IMR-90 (cell line): Measurements from ENCODE around the gene CCDC88C. TPM values are rescaled to one million over a fixed set of nuclear protein-coding genes. Genes with fewer than 3 reads are reported as not detected.

Experiments
- ATAC-seq: fragments of 200-7000 bp; cut with Tn5 transposase; 2 replicates; pipeline ENCODE4 v1.9.1; 2020; ENCODE audit warnings: low read depth, mild to moderate bottlenecking, moderate library complexity
- BruUV-seq: library from RNA; stranded (reverse); fragments of 400-500 nt; replicated peaks from 2 replicates; lab custom pipeline; 2021; lab: Mats Ljungman, UMichigan
- CTCF ChIA-PET: fragments of 300-600 bp; formaldehyde crosslinking; extraction: SDS; loops from one replicate; lab custom pipeline; 2021; ENCODE audit warnings: antibody characterized with exemption; lab: Yijun Ruan, JAX
- POLR2A ChIA-PET: fragments of 300-600 bp; sonication (Branson Sonifier 250); formaldehyde crosslinking; loops from one replicate; lab custom pipeline; 2022; ENCODE audit warnings: antibody characterized with exemption; ENCODE audit not compliant: unreplicated experiment; lab: Charles Lee
- DNase-seq: peaks from one replicate; pipeline ENCODE4 v3.0.0; 2013
- H2AFZ ChIP-seq: replicated peaks from 2 replicates; pipeline ENCODE3; 2013; ENCODE audit warnings: low read length, mild to moderate bottlenecking; ENCODE audit not compliant: poor library complexity
- H2AK5ac ChIP-seq: 2 replicates; pipeline ENCODE4 v1.6.1; 2013; ENCODE audit warnings: low read depth, low read length, inconsistent platforms
- H2AK9ac ChIP-seq: replicated peaks from 2 replicates; pipeline ENCODE3; 2013; ENCODE audit warnings: mild to moderate bottlenecking, low read depth, low read length, moderate library complexity; ENCODE audit not compliant: poor library complexity
- H2BK120ac ChIP-seq: 2 replicates; pipeline ENCODE4 v1.6.1; 2013; ENCODE audit warnings: low read depth, low read length, inconsistent platforms
- H2BK15ac ChIP-seq: 3 replicates; pipeline ENCODE4 v1.6.1; 2013; ENCODE audit warnings: low read depth, low read length, inconsistent platforms
- H2BK20ac ChIP-seq: 2 replicates; pipeline ENCODE4 v1.6.1; 2013; ENCODE audit warnings: low read depth, mild to moderate bottlenecking, inconsistent platforms, low read length, moderate library complexity
- H2BK5ac ChIP-seq: 2 replicates; pipeline ENCODE4 v1.6.1; 2013; ENCODE audit warnings: mild to moderate bottlenecking, low read depth, low read length, inconsistent platforms; ENCODE audit not compliant: poor library complexity, severe bottlenecking
- H3K14ac ChIP-seq: replicated peaks from 2 replicates; pipeline ENCODE4 v1.6.1; 2013; ENCODE audit warnings: low read depth, low read length, inconsistent platforms
- H3K18ac ChIP-seq: 2 replicates; pipeline ENCODE4 v1.6.1; 2013; ENCODE audit warnings: low read depth, low read length, control low read depth
- H3K23ac ChIP-seq: 2 replicates; pipeline ENCODE4 v1.6.1; 2013; ENCODE audit warnings: low read depth, low read length, inconsistent platforms
- H3K27ac ChIP-seq: 2 replicates; pipeline ENCODE4 v1.5.1; 2013; ENCODE audit warnings: mild to moderate bottlenecking, control low read depth, low read length; ENCODE audit not compliant: insufficient read depth
- H3K27me3 ChIP-seq: 2 replicates; pipeline ENCODE4 v1.6.1; 2013; ENCODE audit warnings: low read length; ENCODE audit not compliant: control insufficient read depth, insufficient read depth
- H3K36me3 ChIP-seq: 2 replicates; pipeline ENCODE4 v1.6.1; 2013; ENCODE audit warnings: low read length, mixed read lengths; ENCODE audit not compliant: control insufficient read depth, insufficient read depth
- H3K4ac ChIP-seq: 2 replicates; pipeline ENCODE4 v1.6.1; 2013; ENCODE audit warnings: low read depth, low read length, inconsistent platforms
- H3K4me1 ChIP-seq: 2 replicates; pipeline ENCODE4 v1.6.1; 2013; ENCODE audit warnings: low read length, mixed read lengths; ENCODE audit not compliant: control insufficient read depth, insufficient read depth
- H3K4me2 ChIP-seq: 2 replicates; pipeline ENCODE4 v1.6.1; 2013; ENCODE audit warnings: low read depth, mild to moderate bottlenecking, control low read depth, low read length, moderate library complexity
- H3K4me3 ChIP-seq: 2 replicates; pipeline ENCODE4 v1.5.1; 2013; ENCODE audit warnings: low read depth, mild to moderate bottlenecking, control low read depth, low read length, moderate library complexity; ENCODE audit not compliant: insufficient read depth
- H3K56ac ChIP-seq: 2 replicates; pipeline ENCODE4 v1.6.1; 2013; ENCODE audit warnings: low read length, inconsistent platforms; ENCODE audit not compliant: insufficient read depth; ENCODE audit errors: extremely low read depth
- H3K79me1 ChIP-seq, 2 experiments: 2 replicates each; pipeline ENCODE4 v1.6.1; 2013; ENCODE audit warnings: low read length in 2 of 2, inconsistent platforms in 1 of 2, low read depth in 1 of 2
- H3K9ac ChIP-seq: 2 replicates; pipeline ENCODE4 v1.6.1; 2013; ENCODE audit warnings: low read depth, low read length, control low read depth
- H3K9me1 ChIP-seq: 2 replicates; pipeline ENCODE4 v1.6.1; 2013; ENCODE audit warnings: low read length, inconsistent platforms; ENCODE audit not compliant: insufficient read depth
- H3K9me3 ChIP-seq: 2 replicates; pipeline ENCODE4 v1.6.1; 2013; ENCODE audit warnings: low read length; ENCODE audit not compliant: control insufficient read depth, insufficient read depth
- H4K20me1 ChIP-seq: 2 replicates; pipeline ENCODE4 v1.6.1; 2013; ENCODE audit warnings: low read length, inconsistent platforms; ENCODE audit not compliant: insufficient read depth
- H4K5ac ChIP-seq: 2 replicates; pipeline ENCODE4 v1.6.1; 2013; ENCODE audit warnings: mild to moderate bottlenecking, low read depth, low read length, control low read depth
- H4K8ac ChIP-seq, 2 experiments: 2 replicates each; pipeline ENCODE4 v1.6.1; 2013; ENCODE audit warnings: low read depth in 2 of 2, low read length in 2 of 2, control low read depth in 1 of 2, inconsistent platforms in 1 of 2
- H4K91ac ChIP-seq: 2 replicates; pipeline ENCODE4 v1.6.1; 2013; ENCODE audit warnings: low read depth, low read length, inconsistent platforms; ENCODE audit not compliant: insufficient read depth
- CEBPB ChIP-seq: IDR thresholded peaks from 2 replicates; pipeline ENCODE4 v1.6.1; 2012; ENCODE audit warnings: low read depth, low read length, improper control_type of control experiment
- MAZ ChIP-seq: IDR thresholded peaks from 2 replicates; pipeline ENCODE4 v1.6.1; 2012; ENCODE audit warnings: low read depth, mild to moderate bottlenecking, low read length, improper control_type of control experiment, moderate library complexity, borderline replicate concordance
- MXI1 ChIP-seq: IDR thresholded peaks from 2 replicates; pipeline ENCODE4 v1.6.1; 2012; ENCODE audit warnings: low read depth, mild to moderate bottlenecking, low read length, moderate library complexity, borderline replicate concordance
- WGBS, 2 experiments: methylation state at CpG; one replicate each; pipeline versions ENCODE4 v1.1.5 to v1.1.7; 2013; ENCODE audit warnings: missing lambda C conversion rate in 2 of 2; ENCODE audit not compliant: insufficient read length in 1 of 2; ENCODE audit errors: extremely low coverage in 2 of 2; 5-methylcytosine and 5-hydroxymethylcytosine counted together
- dilution Hi-C: fragments of 300-500 bp; cut with HindIII; formaldehyde crosslinking; loops from one replicate; pipeline ENCODE4 v1.14.3; 2018; ENCODE audit warnings: low sequenced_read_pairs; ENCODE audit not compliant: unreplicated experiment
- in situ Hi-C: fragments of 300-500 bp; cut with MboI; formaldehyde crosslinking; loops from 3 replicates; pipeline ENCODE4 v1.14.3; 2019; ENCODE audit warnings: low sequenced_read_pairs, inconsistent platforms, mixed read lengths
- intact Hi-C: fragments of 100-400 bp; cut with micrococcal nuclease; formaldehyde crosslinking; loops from 2 replicates; pipeline ENCODE4 v1.10.0; 2022
- polyA plus RNA-seq, 3 experiments: library from polyadenylated mRNA; depleted of rRNA; stranded (reverse); fragments of >200 nt; gene quantifications; 2 replicates each; pipeline ENCODE4 v1.2.3, GENCODE V29; 2012; ENCODE audit warnings: low replicate concordance in 1 of 3
- total RNA-seq: library from RNA; depleted of rRNA; stranded (reverse); fragments of >200 nt; gene quantifications from 2 replicates; pipeline ENCODE4 v1.2.3, GENCODE V29; 2012

CCDC88C gene
- total and polyA plus RNA-seq, 2 of the 4 experiments (the other 2 are of a cell fraction) = 0.17 to 0.18 TPM

GRCh38 chr14:91365552-91365951 is 52.1 kb downstream of the CCDC88C start:
- CTCF ChIA-PET = no interaction called here
- Histone ChIP-seq H3K9me1 (no peaks in the 10 kb centered on the region), H3K27ac (no peak overlapping the region), H2AK5ac (no peak overlapping the region), H2BK15ac (no peak overlapping the region), H3K14ac (no peak overlapping the region), H3K27me3 (no peaks in the 10 kb centered on the region; the same call in 1 of the 2 replicates), H2AK9ac (no peak overlapping the region), H3K4me3 (no peak overlapping the region), H4K8ac (no peak overlapping the region), H3K9ac (no peak overlapping the region), H3K4ac (no peak overlapping the region), H2BK20ac (no peak overlapping the region), H3K36me3 (no peaks in the 10 kb centered on the region), H2BK5ac (no peak overlapping the region), H2BK120ac (no peak overlapping the region), H3K4me2 (no peak overlapping the region), H4K91ac (no peak overlapping the region), H4K20me1 (no peaks in the 10 kb centered on the region), H3K18ac (no peak overlapping the region), H3K9me3 (no peaks in the 10 kb centered on the region), H3K4me1 (no peaks in the 10 kb centered on the region; the same call in 1 of the 2 replicates), H3K23ac (no peak overlapping the region), H2AFZ (no peak overlapping the region), H3K56ac (no peak overlapping the region), H3K79me1 (no peaks in the 10 kb centered on the region), H4K5ac (no peak overlapping the region)
- no CpG with 5 or more reads among the region's 6 CpGs for WGBS, 2 experiments
- DNase-seq (no peak), ATAC-seq (no peak)
- in situ Hi-C loops = no loop called here
- POLR2A ChIA-PET = no interaction called here
- BruUV-seq = no TSS peak
- dilution Hi-C loops = no loop called here
- intact Hi-C loops = no loop called here
- TF ChIP-seq CEBPB (no peak), MXI1 (no peak), MAZ (no peak)
